SK-N-SH (cell line): ENCODE results near the gene MMP3.

Experiments
- CTCF ChIP-seq: fragments of 200-600 bp; sonication (generic); IDR thresholded peaks from 2 replicates; pipeline ENCODE4 v1.6.1; 2017; ENCODE audit warnings: antibody characterized with exemption, mild to moderate bottlenecking, moderate library complexity
- TAF1 ChIP-seq: IDR thresholded peaks from 2 replicates; pipeline ENCODE4 v1.6.1; 2012; ENCODE audit warnings: low read depth, mild to moderate bottlenecking, low read length, moderate library complexity, borderline replicate concordance

GRCh38 chr11:102829316-102830000 is 14.0 kb downstream of the MMP3 start:
- TF ChIP-seq CTCF, result no peak
- no peak for TF ChIP-seq TAF1
